Osteocyte (in vitro differentiated cells): ENCODE data around the gene MYO9A. TPM values are rescaled to one million over a fixed set of nuclear protein-coding genes. Genes with fewer than 3 reads are reported as not detected.

Experiments
- DNase-seq: peaks from one replicate; pipeline ENCODE4 v3.0.0; 2021; ENCODE audit warnings: mixed read lengths; ENCODE audit not compliant: unreplicated experiment; ENCODE audit errors: extremely low spot score
- H3K27ac Mint-ChIP-seq: one replicate; pipeline ENCODE4 v1.8.0; 2021; ENCODE audit warnings: mild to moderate bottlenecking, mixed read lengths; ENCODE audit not compliant: unreplicated experiment
- H3K27me3 Mint-ChIP-seq: one replicate; pipeline ENCODE4 v1.8.0; 2021; ENCODE audit warnings: mixed read lengths; ENCODE audit not compliant: unreplicated experiment
- H3K36me3 Mint-ChIP-seq: one replicate; pipeline ENCODE4 v1.8.0; 2021; ENCODE audit warnings: mixed read lengths; ENCODE audit not compliant: unreplicated experiment
- H3K4me1 Mint-ChIP-seq: one replicate; pipeline ENCODE4 v1.8.0; 2021; ENCODE audit warnings: mixed read lengths; ENCODE audit not compliant: unreplicated experiment
- H3K4me3 Mint-ChIP-seq: one replicate; pipeline ENCODE4 v1.8.0; 2021; ENCODE audit warnings: mild to moderate bottlenecking, moderate library complexity, mixed read lengths; ENCODE audit not compliant: unreplicated experiment
- H3K9me3 Mint-ChIP-seq: one replicate; pipeline ENCODE4 v1.8.0; 2021; ENCODE audit warnings: mixed read lengths; ENCODE audit not compliant: unreplicated experiment
- total RNA-seq: library from RNA; stranded (reverse); gene quantifications from 2 replicates; pipeline ENCODE4 v1.2.1, GENCODE V29; 2021
- TF ChIP-seq, protein P1 (sequence below): fragments of 200-600 bp; sonication (generic); IDR thresholded peaks from 2 replicates; pipeline ENCODE4 v1.5.0; 2021; ENCODE audit warnings: antibody characterized with exemption, mild to moderate bottlenecking, moderate library complexity

MYO9A gene
- total RNA-seq, 1 donor from 2014 or later: 39.6 TPM

- no peak overlapping the region for H3K4me3 Mint-ChIP-seq
- no peaks in the 10 kb centered on the region for H3K27me3 Mint-ChIP-seq
- DNase-seq: no peak
- no peaks in the 10 kb centered on the region for H3K4me1 Mint-ChIP-seq
- peaks cover 55% of the 10 kb centered on the region for H3K36me3 Mint-ChIP-seq
- H3K9me3 Mint-ChIP-seq: peaks cover 10% of the 10 kb centered on the region
- TF ChIP-seq, protein P1, sequence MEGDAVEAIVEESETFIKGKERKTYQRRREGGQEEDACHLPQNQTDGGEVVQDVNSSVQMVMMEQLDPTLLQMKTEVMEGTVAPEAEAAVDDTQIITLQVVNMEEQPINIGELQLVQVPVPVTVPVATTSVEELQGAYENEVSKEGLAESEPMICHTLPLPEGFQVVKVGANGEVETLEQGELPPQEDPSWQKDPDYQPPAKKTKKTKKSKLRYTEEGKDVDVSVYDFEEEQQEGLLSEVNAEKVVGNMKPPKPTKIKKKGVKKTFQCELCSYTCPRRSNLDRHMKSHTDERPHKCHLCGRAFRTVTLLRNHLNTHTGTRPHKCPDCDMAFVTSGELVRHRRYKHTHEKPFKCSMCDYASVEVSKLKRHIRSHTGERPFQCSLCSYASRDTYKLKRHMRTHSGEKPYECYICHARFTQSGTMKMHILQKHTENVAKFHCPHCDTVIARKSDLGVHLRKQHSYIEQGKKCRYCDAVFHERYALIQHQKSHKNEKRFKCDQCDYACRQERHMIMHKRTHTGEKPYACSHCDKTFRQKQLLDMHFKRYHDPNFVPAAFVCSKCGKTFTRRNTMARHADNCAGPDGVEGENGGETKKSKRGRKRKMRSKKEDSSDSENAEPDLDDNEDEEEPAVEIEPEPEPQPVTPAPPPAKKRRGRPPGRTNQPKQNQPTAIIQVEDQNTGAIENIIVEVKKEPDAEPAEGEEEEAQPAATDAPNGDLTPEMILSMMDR: no peak
- H3K27ac Mint-ChIP-seq: no peak overlapping the region
Observed at GRCh38 chr15:71823801-71824200, 294.1 kb downstream of the MYO9A start.

GRCh38 chr15:71822890-71823630 is 294.9 kb downstream of the MYO9A start:
- no peak for DNase-seq
- H3K9me3 Mint-ChIP-seq: peaks cover 14% of the 10 kb centered on the region
- H3K27me3 Mint-ChIP-seq: no peaks in the 10 kb centered on the region
- no peak overlapping the region for H3K27ac Mint-ChIP-seq
- H3K4me1 Mint-ChIP-seq: no peaks in the 10 kb centered on the region
- TF ChIP-seq, protein P1: no peak
- peaks cover 52% of the 10 kb centered on the region for H3K36me3 Mint-ChIP-seq
- H3K4me3 Mint-ChIP-seq: no peak overlapping the region

DNA sequence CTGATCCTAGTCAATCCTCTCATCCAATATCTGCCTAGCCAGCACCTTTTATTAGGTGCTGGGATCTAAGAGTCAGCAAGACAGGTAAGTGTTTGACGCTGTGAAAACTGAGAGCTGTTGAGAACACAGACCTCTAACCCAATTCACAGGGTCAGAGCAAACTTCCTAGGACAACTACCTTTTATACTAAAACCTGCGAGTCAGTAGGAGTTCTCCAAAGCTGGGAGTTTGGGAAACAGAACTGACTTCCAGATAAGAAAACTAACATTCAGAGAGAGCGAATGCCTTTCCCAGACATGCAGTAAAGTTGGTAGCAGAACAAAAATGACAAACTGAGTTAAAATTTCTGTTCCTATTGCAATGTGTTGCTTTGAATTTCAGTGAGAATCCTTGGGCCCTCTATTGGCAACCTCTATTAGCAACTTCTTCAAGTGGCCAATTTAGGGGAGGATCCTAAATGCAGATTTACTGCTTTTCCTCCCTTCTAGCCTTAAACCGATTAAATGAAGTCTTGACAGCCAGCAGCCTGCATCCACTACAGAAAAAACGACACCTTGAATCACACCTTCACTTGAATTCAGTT is 296.3 kb downstream of the MYO9A start:
- Mint-ChIP-seq H3K27me3 (no peaks in the 10 kb centered on the region), H3K27ac (no peak overlapping the region), H3K4me3 (no peak overlapping the region), H3K36me3 (peaks cover 39% of the 10 kb centered on the region), H3K4me1 (no peaks in the 10 kb centered on the region), H3K9me3 (peaks cover 18% of the 10 kb centered on the region)
- DNase-seq: no peak
- TF ChIP-seq, protein P1: no peak

- Mint-ChIP-seq H3K4me1 (no peaks in the 10 kb centered on the region), H3K4me3 (no peak overlapping the region), H3K9me3 (peaks cover 18% of the 10 kb centered on the region), H3K27me3 (no peaks in the 10 kb centered on the region), H3K27ac (no peak overlapping the region), H3K36me3 (peaks cover 31% of the 10 kb centered on the region)
- TF ChIP-seq, protein P1: no peak
- no peak for DNase-seq
Observed at GRCh38 chr15:71820127-71820526, 297.8 kb downstream of the MYO9A start.

- H3K36me3 Mint-ChIP-seq: peaks cover 23% of the 10 kb centered on the region
- no peak overlapping the region for H3K4me3 Mint-ChIP-seq
- no peak overlapping the region for H3K27ac Mint-ChIP-seq
- TF ChIP-seq, protein P1: no peak
- H3K9me3 Mint-ChIP-seq: peaks cover 14% of the 10 kb centered on the region
- H3K4me1 Mint-ChIP-seq: no peaks in the 10 kb centered on the region
- DNase-seq: peak; percentile 75
- H3K27me3 Mint-ChIP-seq: no peaks in the 10 kb centered on the region
Observed at GRCh38 chr15:71817351-71817750, 300.6 kb downstream of the MYO9A start.
